Gastrocnemius medialis (tissue), 4 donors: ENCODE data around the gene NFE2L3.

Experiments
- POLR2A ChIP-seq, 2 donors: fragments of 450-650 bp; IDR thresholded peaks; one replicate each; pipeline ENCODE4 v1.6.1; 2017; ENCODE audit warnings: antibody characterized with exemption in 2 of 2, mild to moderate bottlenecking in 2 of 2, moderate library complexity in 2 of 2
- TF ChIP-seq, protein P1 (sequence below), 5 experiments: fragments of 450-650 bp in 3 of 5; fragments of 200-600 bp in 2 of 5; sonication (generic) in 2 of 5; IDR thresholded peaks in 4 of 5; conservative IDR thresholded peaks in 1 of 5; 1 replicate in 4 of 5; 2 replicates in 1 of 5; pipeline ENCODE4 v1.5.1; 2016 to 2019; ENCODE audit warnings: antibody characterized with exemption in 5 of 5, mild to moderate bottlenecking in 3 of 5, moderate library complexity in 3 of 5

DNA sequence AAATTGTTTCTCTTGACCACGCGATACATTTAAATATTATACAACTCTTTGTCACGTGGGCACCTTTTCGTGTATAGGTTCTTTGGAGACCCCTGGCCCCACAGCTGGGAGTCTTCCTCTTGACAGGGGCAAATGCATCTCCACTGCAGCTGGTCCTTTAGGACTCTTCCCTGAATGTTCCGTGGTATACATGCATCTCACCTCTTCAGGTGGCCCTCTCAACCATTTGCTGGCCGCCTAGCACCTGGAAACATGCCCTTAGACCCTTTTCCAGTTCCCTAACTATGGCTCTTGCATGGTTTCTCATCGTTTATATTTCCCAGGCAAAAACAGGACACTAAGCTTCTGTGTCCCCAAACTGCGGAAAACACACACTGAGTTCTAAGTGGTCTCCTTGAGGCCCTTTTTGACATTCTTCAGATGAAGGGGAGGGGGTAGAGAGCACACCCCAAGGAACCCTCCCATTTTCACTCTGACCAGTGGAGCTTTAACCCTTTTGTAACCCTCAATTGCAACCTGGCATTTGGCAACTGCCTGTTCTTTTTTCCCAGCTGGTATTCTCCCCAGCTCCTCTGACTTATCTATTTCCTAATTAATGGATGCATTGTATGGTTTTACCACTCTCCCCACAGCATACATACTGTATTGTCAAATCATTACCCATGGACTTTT lies 28.0 kb downstream of the NFE2L3 start:
- TF ChIP-seq, protein P1, sequence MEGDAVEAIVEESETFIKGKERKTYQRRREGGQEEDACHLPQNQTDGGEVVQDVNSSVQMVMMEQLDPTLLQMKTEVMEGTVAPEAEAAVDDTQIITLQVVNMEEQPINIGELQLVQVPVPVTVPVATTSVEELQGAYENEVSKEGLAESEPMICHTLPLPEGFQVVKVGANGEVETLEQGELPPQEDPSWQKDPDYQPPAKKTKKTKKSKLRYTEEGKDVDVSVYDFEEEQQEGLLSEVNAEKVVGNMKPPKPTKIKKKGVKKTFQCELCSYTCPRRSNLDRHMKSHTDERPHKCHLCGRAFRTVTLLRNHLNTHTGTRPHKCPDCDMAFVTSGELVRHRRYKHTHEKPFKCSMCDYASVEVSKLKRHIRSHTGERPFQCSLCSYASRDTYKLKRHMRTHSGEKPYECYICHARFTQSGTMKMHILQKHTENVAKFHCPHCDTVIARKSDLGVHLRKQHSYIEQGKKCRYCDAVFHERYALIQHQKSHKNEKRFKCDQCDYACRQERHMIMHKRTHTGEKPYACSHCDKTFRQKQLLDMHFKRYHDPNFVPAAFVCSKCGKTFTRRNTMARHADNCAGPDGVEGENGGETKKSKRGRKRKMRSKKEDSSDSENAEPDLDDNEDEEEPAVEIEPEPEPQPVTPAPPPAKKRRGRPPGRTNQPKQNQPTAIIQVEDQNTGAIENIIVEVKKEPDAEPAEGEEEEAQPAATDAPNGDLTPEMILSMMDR (IDR thresholded peaks at IDR 0.05 in 4 of 5, conservative IDR thresholded peaks at IDR 0.05 in 1 of 5), result no peak
- TF ChIP-seq POLR2A (IDR thresholded peaks at IDR 0.05), result no peak
